B cell (primary cell): ENCODE results near the gene CEP85L.

Experiments
- EZH2 ChIP-seq: IDR thresholded peaks from 2 replicates; pipeline ENCODE4 v1.6.1; 2012; ENCODE audit warnings: borderline replicate concordance, low read depth, mild to moderate bottlenecking, moderate library complexity, low read length; ENCODE audit not compliant: insufficient read depth, poor library complexity, severe bottlenecking
- TF ChIP-seq, protein P1 (sequence below): fragments of 200-600 bp; IDR thresholded peaks from one replicate; pipeline ENCODE4 v1.8.0; 2022; ENCODE audit warnings: antibody characterized with exemption, mild to moderate bottlenecking

DNA sequence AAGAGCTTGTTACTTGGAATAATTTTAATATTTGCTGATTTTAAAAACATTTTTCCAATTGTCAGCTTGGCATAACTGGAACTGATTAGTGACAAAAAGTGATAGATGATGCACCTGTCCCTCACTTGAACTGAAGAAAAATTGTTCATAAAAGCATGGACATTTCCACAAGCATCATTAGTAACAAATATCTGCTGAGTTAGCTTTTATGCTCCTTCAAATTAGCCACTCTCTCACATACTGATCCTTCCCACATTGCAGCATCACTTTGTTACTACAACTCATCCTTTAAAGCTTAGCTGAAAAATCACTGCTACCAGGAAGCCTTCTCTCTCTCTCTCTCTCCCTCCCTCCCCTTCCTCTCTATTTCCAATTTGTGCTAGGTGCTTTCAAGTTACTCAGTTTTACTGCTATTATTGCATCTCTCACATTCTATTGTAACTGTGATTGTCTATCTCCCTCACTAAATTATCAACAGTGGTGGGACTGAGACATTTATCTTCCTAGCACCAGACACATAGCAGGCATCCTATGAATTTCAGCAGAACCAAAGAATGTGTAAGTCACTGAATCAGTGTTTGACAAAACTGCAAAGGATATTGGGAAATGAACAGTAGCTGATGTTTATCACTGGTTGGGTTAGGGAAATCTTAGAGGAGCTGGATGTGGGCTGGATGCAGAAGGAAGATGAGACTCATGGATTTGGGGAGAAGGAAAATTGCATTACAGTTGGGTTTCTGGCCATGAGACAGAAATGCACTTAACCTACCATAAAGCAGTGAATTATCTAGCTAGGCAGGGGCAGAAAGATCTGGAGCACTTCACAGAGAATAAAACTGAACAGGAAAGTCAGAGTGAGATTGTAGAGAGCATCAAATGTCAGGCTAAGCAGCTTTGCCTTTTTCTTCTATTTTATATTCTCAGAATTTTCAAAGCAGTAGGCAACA is 231.7 kb downstream of the CEP85L start:
- TF ChIP-seq, protein P1, sequence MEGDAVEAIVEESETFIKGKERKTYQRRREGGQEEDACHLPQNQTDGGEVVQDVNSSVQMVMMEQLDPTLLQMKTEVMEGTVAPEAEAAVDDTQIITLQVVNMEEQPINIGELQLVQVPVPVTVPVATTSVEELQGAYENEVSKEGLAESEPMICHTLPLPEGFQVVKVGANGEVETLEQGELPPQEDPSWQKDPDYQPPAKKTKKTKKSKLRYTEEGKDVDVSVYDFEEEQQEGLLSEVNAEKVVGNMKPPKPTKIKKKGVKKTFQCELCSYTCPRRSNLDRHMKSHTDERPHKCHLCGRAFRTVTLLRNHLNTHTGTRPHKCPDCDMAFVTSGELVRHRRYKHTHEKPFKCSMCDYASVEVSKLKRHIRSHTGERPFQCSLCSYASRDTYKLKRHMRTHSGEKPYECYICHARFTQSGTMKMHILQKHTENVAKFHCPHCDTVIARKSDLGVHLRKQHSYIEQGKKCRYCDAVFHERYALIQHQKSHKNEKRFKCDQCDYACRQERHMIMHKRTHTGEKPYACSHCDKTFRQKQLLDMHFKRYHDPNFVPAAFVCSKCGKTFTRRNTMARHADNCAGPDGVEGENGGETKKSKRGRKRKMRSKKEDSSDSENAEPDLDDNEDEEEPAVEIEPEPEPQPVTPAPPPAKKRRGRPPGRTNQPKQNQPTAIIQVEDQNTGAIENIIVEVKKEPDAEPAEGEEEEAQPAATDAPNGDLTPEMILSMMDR, result no peak
- no peak for TF ChIP-seq EZH2
